Measurements from ENCODE around the gene PTPRN. TPM values are rescaled to one million over a fixed set of nuclear protein-coding genes. Genes with fewer than 3 reads are reported as not detected.
A peak's percentile ranks its signal among the peaks of the same experiment; 100 is the strongest.

PTPRN gene
- total and polyA plus RNA-seq, 2 of the 8 experiments (the other 6 are each of a cell fraction or from before 2014, with no cell fraction given), result 5.4 to 8.2 TPM

DNA sequence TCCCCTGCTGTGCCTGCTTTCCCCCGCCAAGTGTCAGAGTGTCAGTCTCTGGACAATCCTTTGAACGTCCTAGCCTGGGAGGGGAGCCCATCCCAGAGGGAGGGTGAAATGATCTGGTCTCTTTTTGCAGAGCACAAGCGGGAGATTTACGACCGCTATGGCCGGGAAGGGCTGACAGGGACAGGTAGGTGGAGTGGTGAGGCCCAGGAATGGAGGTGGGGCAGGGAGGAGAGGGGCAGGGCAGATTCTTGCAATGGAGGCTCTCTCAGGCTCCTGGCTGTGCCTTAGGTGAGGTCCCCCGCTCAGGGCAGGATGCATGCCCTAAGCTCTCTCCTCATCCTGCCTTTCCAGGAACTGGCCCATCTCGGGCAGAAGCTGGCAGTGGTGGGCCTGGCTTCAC lies 27.6 kb downstream of the PTPRN start:
- no peak overlapping the region for H4K5ac ChIP-seq (ENCODE audit: insufficient read length, low read depth, low read length)
- H4K8ac ChIP-seq (ENCODE audit: extremely low read depth, insufficient read depth, low read length), result peak overlapping the region; percentile 5; the same call in 1 of the 2 replicates
- WGBS, 2 experiments (ENCODE audit: extremely low coverage in 1 of 2, insufficient coverage in 1 of 2, insufficient read length in 1 of 2, insufficient replicate concordance in 2 of 2, low coverage in 1 of 2, low lambda C conversion rate in 2 of 2, missing lambda C conversion rate in 1 of 2), result 83% methylated on average over 8 of the region's 8 CpGs; no CpG with 5 or more reads in 1 of the 2 experiments
- no peak overlapping the region for H3K4ac ChIP-seq (replicated peaks; ENCODE audit: insufficient read length, low read depth, low read length)
- no peak for TF ChIP-seq KDM1A (IDR thresholded peaks at IDR 0.05; ENCODE audit: borderline replicate concordance, low read length)
- TF ChIP-seq SP4 (IDR thresholded peaks at IDR 0.05; ENCODE audit: low read length), result no peak
- no peak for TF ChIP-seq CHD1 (IDR thresholded peaks at IDR 0.05; ENCODE audit: low read depth, low read length)
- no peak for TF ChIP-seq RAD21 (IDR thresholded peaks at IDR 0.05 in 1 of 2, conservative IDR thresholded peaks at IDR 0.05 in 1 of 2; ENCODE audit: low read depth in 2 of 2, low read length in 2 of 2)
- TF ChIP-seq, protein P1, sequence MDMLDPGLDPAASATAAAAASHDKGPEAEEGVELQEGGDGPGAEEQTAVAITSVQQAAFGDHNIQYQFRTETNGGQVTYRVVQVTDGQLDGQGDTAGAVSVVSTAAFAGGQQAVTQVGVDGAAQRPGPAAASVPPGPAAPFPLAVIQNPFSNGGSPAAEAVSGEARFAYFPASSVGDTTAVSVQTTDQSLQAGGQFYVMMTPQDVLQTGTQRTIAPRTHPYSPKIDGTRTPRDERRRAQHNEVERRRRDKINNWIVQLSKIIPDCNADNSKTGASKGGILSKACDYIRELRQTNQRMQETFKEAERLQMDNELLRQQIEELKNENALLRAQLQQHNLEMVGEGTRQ (IDR thresholded peaks at IDR 0.05; ENCODE audit: low read length), result no peak
- TF ChIP-seq TBP (IDR thresholded peaks at IDR 0.05; ENCODE audit: low read depth, low read length), result no peak
- TF ChIP-seq TEAD4 (IDR thresholded peaks at IDR 0.05; ENCODE audit: low read depth, low read length), result no peak
- TF ChIP-seq SIN3A (conservative IDR thresholded peaks at IDR 0.05 in 1 of 2, IDR thresholded peaks at IDR 0.05 in 1 of 2; ENCODE audit: low read depth in 1 of 2, low read length in 2 of 2), result no peak
- no peak for TF ChIP-seq CHD2 (IDR thresholded peaks at IDR 0.05; ENCODE audit: low read length)
- TF ChIP-seq CBX5 (IDR thresholded peaks at IDR 0.05; ENCODE audit: low read depth, low read length), result no peak
- no peak overlapping the region for H3K27ac ChIP-seq (ENCODE audit: low read depth, low read length)
- no peaks in the 10 kb centered on the region for H4K20me1 ChIP-seq (replicated peaks in 1 of 2; ENCODE audit: control insufficient read depth in 1 of 2, insufficient read depth in 2 of 2, low read length in 2 of 2)
- H2BK15ac ChIP-seq (ENCODE audit: low read length), result no peak overlapping the region
- H3K4me2 ChIP-seq (ENCODE audit: insufficient read depth in 1 of 2, low read depth in 2 of 2, low read length in 2 of 2), result no peak overlapping the region
- no peak overlapping the region for H3K18ac ChIP-seq (ENCODE audit: extremely low read depth, low read length)
- FAIRE-seq (no peak), DNase-seq (ENCODE audit: low read depth in 1 of 2, low spot score in 2 of 2) (no peak)
- no peak overlapping the region for H2BK5ac ChIP-seq (ENCODE audit: low read depth, low read length)
- H2BK20ac ChIP-seq (ENCODE audit: low read length), result no peak overlapping the region
- no peaks in the 10 kb centered on the region; the same call in 1 of the 2 replicates for H3K79me1 ChIP-seq (ENCODE audit: low read depth, low read length)
- peaks cover 0 to 4% (median under 1%) of the 10 kb centered on the region in 4 experiments; a peak in 3 of 8 replicates for H3K36me3 ChIP-seq (ENCODE audit: control insufficient read depth in 2 of 4, insufficient read depth in 4 of 4, low read length in 3 of 4)
- H2BK120ac ChIP-seq (replicated peaks; ENCODE audit: low read depth, low read length), result no peak overlapping the region
- H3K14ac ChIP-seq (ENCODE audit: insufficient read length), result no peak overlapping the region
- H3K23me2 ChIP-seq (ENCODE audit: low read depth, low read length), result peaks cover 8% of the 10 kb centered on the region; the same call in 1 of the 2 replicates
- peaks cover 9 to 30% (median 19%) of the 10 kb centered on the region in 4 experiments for H3K4me1 ChIP-seq (replicated peaks in 1 of 4; ENCODE audit: control insufficient read depth in 3 of 4, insufficient read depth in 4 of 4, low read length in 3 of 4)
- H3K79me2 ChIP-seq (ENCODE audit: control insufficient read depth in 1 of 2, insufficient read depth in 2 of 2, low read length in 2 of 2), result no peaks in the 10 kb centered on the region
- no peak overlapping the region for H3K56ac ChIP-seq (replicated peaks; ENCODE audit: insufficient read length, low read depth, low read length)
- no peak overlapping the region for H2BK12ac ChIP-seq (ENCODE audit: low read depth, low read length)
- POLR2A ChIA-PET (ENCODE audit: partially characterized antibody), result interaction anchor here (0.7 to 4.5 kb wide), 5 partner anchors 13 to 70 kb away, joined by 3 to 29 read pairs (median 4); partner anchors contain the start of genes ABCB6, TUBA4A and TUBA4B
- no peak overlapping the region for H3K23ac ChIP-seq (ENCODE audit: insufficient read length)
- H3K9me3 ChIP-seq (ENCODE audit: insufficient read depth in 2 of 2, low read depth in 1 of 2, low read length in 1 of 2), result no peaks in the 10 kb centered on the region
- H3K27me3 ChIP-seq (replicated peaks in 1 of 4; ENCODE audit: control insufficient read depth in 3 of 4, extremely low read depth in 1 of 4, insufficient read depth in 3 of 4, low read length in 3 of 4), result no peaks in the 10 kb centered on the region; a peak in 1 of 7 replicates
- H2AFZ ChIP-seq (ENCODE audit: low read length), result no peak overlapping the region
- CTCF ChIA-PET (ENCODE audit: partially characterized antibody), result interaction anchor here (0.7 to 12.1 kb wide), 6 partner anchors 11 to 279 kb away, joined by 3 to 220 read pairs (median 4); no protein-coding TSS in a partner anchor
- no peak overlapping the region for H4K91ac ChIP-seq (replicated peaks; ENCODE audit: insufficient read length, low read length)
- no peak overlapping the region for H2AK5ac ChIP-seq (ENCODE audit: low read depth, low read length)
- H3K9ac ChIP-seq (replicated peaks in 1 of 4; ENCODE audit: extremely low read depth in 1 of 4, low read depth in 3 of 4, low read length in 3 of 4), result no peak overlapping the region
- no peak overlapping the region for H3K4me3 ChIP-seq (ENCODE audit: extremely low read depth in 1 of 4, insufficient read depth in 2 of 4, low read depth in 3 of 4, low read length in 4 of 4)
